Activated T-cell treated with anti-CD3 and anti-CD28 coated beads for 1 hour (primary cell): ENCODE data around the gene THRA.

Experiments
- DNase-seq: peaks from one replicate; pipeline ENCODE4 v3.0.0-alpha.2; 2020; ENCODE audit warnings: low read depth

THRA gene

GRCh38 chr17:40084477-40084876 lies 21.7 kb downstream of the THRA start:
- no peak for DNase-seq

GRCh38 chr17:40086150-40087044 lies 23.6 kb downstream of the THRA start:
- DNase-seq: peak; percentile 62

GRCh38 chr17:40087049-40087794 lies 24.5 kb downstream of the THRA start:
- no peak for DNase-seq

DNA sequence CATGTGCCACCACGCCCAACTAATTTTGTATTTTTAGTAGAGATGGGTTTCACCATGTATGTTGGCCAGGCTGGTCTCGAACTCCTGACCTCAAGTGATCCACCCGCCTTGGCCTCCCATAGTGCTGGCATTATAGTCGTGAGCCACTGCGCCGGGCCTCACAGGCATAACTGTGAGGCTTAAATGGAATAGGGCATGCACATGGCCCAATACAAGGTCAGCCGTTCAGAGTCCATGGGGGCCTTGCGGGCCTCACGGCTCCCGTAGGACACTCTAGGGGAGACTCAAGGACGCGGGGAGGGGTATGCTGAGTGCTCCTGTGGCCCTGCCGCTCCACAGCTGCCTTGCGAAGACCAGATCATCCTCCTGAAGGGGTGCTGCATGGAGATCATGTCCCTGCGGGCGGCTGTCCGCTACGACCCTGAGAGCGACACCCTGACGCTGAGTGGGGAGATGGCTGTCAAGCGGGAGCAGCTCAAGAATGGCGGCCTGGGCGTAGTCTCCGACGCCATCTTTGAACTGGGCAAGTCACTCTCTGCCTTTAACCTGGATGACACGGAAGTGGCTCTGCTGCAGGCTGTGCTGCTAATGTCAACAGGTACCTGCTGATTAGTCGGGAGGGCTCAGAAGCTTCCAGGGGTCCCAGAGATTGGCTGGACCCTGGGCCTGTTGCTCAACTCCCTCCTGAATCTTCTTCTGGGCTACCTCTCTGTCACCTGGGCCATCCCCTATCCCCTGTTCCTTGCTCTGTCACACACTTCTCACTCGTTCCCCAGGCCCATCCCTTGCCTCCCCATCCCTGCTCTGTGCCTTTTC lies 25.3 kb downstream of the THRA start:
- DNase-seq: no peak

- no peak for DNase-seq
Observed at GRCh38 chr17:40089077-40089895, 26.5 kb downstream of the THRA start.

DNA sequence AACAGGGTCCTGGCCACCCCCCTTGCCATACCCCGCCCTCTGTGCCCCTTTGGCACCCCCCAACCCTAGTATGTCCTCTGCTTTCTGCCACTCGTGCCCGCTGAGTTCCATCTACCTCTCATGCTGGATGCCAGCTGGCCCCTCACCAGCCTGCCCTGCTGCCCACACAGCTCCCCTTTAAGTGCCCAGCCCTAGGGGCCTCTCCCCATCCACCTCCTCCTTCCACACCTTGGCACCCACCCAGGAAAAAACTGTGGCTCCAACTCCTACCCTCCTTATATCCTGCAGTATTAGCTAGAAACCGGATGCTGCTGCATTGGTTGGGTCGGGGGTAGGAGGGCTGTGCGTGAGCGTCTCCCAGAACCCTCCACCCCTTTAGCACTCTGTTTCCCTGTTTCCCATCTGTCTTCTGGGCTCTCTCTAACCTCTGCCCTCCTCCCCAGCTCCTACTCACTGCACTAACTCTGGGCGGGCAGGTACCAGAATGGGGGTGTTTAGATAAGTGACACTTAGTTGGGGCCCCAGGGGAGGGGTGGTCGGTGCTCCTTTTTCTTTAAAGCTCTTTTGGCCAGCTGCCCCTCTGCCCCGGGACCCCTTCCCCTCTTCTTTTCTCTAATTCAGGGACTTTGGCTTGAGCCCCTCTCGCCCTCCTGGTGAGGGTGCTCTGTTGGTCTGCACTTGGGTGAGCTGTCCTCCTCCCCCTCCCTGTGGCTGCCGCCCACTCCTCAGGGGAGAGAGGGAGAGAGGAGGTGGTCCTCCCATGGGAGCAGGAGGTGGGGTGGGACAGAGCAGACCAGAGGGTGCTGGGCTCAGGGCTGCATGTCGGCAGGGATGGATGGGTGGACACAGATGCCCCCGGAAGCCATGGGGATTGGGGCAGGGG lies 27.7 kb downstream of the THRA start:
- no peak for DNase-seq

DNA sequence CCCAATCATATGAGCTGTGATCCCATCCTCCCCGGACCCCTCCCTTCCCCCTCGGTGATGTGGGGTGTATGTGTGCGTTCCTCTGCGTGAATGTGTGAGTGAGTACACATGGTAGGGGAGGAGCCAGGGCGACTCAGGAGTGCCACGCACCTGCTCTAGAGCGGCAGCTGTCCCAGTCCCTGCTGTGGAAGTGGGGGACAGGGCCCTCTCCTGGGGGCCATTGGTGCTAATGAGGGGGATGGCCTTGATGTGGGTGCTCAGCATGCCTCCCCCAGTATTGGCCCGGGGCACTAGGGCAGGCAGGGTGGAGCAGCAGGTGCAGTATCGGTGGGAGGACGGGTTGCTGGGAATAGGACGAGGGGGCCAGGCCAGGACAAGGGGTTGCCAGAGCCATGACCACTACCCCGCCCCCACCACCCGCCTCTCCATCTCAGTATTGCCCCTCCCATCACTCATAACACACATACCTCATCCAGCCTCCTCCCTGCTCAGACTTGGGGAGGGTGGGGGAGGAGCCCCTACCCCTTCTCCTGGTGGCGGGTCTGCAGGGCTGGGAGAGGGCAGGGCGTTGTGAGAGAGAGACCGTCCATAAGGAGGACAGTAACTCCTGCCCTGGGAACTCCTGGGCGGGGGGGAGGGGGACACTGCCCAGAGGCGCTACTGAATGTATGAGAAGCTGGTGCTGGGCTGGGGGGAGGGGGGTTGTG lies 29.1 kb downstream of the THRA start:
- no peak for DNase-seq

- no peak for DNase-seq
Observed at GRCh38 chr17:40092581-40092980, 29.8 kb downstream of the THRA start.

- no peak for DNase-seq
Observed at GRCh38 chr17:40093005-40093579, 30.3 kb downstream of the THRA start.

DNA sequence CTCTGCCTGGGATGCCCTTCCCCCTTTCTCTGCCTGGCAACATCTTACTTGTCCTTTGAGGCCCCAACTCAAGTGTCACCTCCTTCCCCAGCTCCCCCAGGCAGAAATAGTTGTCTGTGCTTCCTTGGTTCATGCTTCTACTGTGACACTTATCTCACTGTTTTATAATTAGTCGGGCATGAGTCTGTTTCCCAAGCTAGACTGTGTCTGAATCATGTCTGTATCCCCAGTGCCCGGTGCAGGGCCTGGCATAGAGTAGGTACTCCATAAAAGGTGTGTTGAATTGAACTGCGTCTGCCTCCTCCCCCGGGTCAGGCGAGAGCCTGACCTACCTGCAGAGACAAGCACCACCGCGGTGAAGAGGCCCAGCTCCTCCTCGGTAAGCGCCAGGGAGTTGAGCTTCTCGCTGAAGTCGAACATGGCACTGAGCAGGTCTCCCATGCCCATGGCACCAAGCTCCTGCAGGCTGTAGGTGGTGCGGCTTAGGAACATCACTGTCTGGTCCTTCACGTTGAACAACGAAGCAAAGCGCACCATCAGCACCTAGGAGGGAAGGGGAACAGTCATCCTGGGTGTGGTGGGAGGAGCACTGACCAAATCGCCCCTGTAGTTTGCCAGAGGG lies 30.9 kb downstream of the THRA start:
- no peak for DNase-seq

DNA sequence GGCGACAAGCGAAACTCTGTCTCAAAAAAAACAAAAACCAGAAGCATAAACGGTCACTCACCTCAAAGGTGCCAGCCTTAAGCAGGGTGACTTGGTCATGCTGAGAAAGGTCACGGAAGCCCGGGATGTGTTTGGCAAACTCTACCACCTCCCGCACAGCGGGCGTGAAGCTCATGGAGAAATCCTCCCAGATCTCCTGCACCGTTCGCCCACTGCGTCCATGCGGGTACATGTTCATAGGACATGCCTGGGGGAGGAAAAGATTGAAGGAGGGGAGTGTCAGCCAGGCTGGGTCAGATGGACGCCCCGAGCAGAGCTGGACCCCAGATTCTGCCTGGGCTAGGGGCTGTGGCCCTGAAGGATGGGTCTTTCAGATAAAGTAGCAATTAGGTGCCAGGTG lies 32.1 kb downstream of the THRA start:
- DNase-seq: no peak

DNA sequence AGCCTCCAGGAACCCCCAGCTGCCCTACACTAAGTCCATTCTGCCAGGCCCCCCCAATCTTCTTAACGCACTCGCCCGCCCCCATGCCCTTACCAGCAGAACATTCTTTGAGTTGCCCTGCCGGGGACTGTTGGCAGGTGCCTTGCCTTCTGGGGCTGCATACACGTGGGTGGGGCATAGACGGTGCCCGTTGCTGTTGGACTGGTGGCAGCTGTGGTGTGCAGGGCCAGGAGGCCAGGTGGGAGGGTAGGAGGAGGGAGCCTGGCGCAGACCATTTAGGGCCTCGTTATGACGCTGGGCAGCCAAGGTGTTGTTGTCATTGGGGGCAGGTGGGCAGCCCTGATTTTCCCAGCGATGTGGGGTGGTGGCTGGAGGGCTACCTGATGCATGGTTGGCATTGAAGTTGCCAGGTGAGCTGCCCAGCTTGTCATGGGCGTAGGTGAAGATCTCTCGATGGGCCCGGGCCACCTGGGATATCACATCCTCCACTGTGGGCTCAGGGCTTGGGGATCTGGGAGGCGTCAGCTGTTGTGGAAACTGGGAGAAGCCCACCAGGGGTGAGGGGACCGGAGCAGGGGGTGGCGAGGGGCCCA lies 32.7 kb downstream of the THRA start:
- no peak for DNase-seq

- peak; percentile 56 for DNase-seq
Observed at GRCh38 chr17:40095944-40096791, 33.4 kb downstream of the THRA start.

DNA sequence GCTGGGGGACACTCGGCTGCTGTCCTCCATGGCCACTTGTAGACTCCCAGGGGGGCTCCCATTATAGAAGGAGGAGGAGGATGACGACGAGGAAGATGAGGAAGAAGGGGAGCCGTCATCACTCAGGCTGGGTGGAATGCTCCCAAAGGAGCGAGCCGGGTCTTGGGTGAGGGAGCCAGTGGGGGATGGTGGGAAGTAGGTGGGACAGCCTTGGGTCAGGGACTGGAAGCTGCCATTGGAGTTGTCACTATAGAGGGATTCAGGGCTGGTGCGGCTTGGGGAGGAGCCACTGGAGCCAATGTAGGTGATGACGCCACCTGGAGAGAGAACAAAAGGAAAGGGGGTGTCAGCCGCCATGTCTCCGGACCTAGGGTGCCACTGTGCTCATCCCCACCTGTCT lies 34.3 kb downstream of the THRA start:
- no peak for DNase-seq

DNA sequence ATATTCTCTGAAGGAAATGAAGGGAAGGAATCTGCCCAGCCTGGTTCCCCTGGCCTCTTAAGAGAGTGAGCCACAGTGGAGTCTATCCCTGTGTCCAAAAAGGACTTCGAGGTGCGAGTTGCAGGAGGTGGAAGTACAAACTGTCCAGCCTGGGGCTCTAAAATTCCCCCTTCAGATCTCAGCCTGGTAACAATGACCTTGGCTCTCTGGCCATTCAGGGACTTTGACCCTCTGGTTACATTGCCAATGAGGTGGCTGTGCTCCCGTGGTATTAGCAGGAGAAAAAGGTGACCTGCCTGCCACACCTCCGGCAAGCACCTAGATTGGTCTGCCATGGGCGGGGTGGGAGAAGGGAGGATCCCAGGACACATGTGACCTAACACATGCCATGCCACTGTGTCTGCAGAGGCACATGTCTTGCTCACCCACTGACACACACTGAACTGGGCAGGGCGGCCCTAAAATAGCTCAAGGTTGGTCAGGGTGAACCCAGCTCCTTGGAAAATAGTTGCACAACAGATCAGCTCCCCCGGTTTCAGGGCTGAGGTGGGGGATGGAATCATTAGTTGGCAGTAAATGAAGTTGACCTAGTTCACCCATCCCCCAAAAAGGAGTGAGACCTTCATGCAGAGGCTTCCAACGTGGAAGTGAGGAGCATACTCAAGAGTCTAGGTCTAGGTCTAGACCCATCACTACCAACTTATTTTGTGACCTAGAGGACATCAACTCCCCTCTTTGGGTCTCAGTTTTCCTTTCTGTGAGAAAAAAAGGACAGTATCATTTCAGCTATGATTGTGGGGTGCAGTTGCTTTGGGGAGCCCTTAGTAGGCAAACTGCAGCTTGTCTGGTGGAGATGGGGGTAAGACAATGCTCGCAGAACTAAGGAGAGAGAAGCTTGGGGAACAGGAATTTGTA lies 35.4 kb downstream of the THRA start:
- DNase-seq: no peak

DNA sequence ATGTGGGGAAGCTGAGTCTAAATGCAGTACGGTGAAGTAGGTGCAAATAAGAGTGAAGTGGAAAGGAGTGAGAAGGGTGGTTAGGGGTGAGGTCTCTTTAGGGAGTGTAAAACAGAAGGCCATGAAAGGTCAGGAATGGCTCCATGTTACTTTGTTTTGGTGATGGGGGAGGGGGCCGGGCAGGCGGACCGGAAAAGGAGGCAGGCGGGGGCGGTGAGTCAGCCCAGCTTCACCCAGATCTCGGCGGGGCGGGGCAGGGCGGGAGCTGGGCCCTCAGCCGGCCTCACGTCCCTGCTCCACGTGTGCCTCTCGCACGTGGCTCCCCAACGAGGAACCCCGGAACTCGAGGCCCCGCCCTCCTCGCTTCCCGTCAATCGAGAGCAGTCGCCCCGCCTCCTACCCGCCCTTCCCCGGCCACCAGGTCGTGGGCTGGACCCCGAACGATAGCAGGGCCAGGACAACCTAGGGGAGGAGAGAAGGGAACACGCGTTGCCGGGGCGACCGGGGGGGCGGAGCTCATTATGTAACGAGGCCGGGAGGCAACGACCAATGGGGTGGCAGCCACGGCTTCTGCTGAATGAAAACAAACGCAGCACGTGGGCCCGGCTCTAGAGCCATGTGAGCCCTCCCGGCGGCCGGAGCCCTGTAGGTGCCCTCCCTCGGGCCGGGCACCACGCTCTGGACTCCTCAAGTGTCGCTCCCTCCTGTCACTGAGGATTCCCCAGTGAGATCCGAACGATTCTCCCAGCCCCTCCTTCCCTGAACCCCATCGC lies 36.3 kb downstream of the THRA start:
- DNase-seq: peak; percentile 98
